Measurements from ENCODE around the gene PLN.

PLN gene

GRCh38 chr6:118542184-118542952, 5.7 kb upstream of the PLN start:
- no peak for DNase-seq

GRCh38 chr6:118544105-118544504, 4.0 kb upstream of the PLN start:
- DNase-seq: no peak

DNA sequence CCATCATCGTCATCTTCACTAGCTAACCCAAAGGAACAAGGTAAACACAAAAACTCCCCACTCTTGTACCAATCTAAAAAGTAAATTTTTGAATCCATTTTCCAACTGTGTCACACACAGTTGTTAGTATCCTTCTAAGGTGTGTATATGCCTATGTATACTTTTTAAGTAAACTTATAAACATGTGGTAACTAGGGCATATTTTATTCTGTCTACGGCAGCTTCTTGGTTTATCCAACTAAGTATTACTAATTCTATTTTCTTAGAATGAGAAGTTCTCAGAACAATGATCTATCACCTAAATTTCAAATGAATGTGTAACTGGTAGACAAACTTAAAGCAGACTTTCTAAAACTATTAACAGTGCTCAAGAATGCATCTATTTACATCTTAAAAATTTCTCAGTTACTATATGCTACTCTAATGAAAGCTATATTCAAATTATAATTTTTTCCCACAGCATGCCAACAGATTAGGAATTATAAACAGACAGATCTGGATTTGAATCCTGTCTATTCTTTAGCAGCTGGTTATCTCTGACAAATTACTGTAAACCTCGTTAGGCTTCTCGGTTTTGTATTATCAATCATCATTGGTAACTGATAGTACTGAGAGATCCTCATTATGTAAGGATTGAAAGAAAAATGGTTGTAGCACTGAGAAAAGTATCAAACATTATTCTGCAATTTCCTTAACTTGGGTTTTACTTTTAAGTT, 1.8 kb upstream of the PLN start:
- DNase-seq: no peak

GRCh38 chr6:118546880-118547218, 1.2 kb upstream of the PLN start:
- no peak for DNase-seq

DNA sequence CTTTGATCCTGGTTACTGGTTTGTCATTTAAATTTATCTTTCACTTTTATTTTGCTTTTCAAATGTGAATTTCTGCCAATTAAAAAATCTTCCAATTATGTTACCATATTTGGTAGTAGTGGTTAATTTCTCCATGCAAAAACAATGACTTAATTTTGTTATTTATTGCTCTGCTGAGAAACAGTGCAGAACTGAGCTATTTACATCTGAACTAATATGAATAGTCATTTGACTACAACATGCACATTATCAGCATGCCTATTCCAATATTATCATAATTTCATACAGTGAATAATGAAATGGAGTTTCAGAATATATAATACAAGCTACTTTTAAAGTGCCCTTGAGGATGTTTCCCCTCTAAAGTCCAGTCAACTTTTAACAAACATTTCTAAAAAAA, 517 bp downstream of the PLN start:
- DNase-seq: no peak

- DNase-seq: no peak
Observed at GRCh38 chr6:118551063-118552053, 3.3 kb downstream of the PLN start.

DNA sequence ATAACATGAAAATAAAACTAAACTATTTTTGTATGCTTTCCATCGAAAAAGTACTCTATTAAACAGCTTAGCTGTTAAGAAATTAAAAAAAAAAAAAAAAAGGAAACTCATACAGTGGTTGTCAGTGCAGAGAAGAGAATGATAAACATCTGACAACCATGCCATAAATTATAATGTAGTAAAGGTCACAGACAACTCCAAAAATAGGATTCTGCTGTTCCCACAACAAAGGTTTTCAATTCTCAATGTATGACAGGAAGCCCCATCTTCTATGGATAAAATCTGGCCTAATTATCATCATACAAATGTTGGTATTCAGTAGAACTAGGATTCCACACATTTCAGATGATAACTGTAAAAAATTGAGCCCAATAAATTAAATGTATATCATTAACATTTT, 5.0 kb downstream of the PLN start:
- no peak for DNase-seq

DNA sequence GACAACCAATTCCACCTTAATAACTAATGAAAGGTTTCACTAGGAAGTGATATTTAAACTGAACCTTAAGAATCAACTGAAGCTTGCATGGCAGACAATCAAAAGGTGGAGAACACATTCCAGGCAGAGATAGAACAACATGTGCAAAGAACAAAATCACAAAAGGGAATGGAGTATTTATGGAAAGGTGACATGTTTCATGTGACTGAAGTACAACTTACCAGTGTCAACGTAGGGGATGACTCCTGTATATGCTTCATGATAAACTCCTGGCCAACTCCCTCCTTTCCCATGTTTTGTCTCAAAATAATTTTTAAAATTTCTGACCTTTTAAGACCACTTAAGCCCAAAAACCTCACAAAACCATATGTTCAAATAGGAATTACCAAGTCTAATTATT, 6.6 kb downstream of the PLN start:
- DNase-seq: no peak

GRCh38 chr6:118558464-118559217, 10.5 kb downstream of the PLN start:
- DNase-seq: no peak

DNA sequence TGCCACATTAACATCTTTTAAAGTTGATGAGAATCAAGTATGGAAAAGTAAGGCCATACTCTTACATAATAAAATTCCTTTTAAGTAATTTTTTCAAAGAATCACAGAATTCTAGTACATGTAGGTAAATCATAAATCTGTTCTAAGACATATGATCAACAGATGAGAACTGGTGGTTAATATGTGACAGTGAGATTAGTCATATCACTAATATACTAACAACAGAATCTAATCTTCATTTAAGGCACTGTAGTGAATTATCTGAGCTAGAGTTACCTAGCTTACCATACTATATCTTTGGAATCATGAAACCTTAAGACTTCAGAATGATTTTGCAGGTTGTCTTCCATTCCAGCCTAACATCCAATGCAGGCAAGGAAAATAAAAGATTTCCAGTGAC, 11.6 kb downstream of the PLN start:
- no peak for DNase-seq

DNA sequence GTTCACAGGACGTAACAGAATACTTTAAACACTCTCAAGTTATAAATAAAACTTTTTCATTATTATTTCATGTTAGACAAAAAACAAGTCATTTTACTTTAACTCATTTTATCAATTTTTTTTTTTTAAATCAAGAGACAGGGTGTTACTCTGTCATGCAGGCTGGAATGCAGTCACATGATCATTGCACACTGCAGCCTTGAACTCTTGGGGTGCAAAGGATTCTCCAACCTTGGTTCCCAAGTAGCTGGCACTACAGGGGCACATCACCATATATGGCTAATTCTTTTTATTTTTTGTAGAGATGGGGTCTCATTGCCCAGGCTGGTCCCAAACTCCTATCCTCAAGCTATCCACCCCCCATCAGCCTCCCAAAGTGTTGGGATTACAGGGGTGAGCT, 14.2 kb downstream of the PLN start:
- no peak for DNase-seq

DNA sequence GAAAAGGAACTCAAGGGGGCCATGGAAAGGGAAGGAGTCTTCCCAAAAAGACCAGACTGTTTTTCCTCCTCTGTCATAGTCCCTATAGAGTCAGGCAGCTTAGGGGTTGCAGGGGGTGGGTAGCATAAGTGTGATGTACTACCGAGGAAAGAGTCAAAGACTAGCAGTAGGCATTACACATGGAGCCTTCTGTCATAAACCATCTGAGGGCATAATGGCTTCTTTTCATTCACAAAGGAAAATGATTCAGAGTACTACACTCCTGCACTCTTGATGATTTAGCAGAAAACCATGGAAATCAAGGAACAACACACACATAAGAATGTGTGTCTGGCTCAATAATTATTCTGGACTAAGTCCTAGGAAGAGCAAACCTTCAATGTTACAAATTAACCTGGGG, 14.9 kb downstream of the PLN start:
- no peak for DNase-seq

- no peak for DNase-seq
Observed at GRCh38 chr6:118565311-118565960, 17.3 kb downstream of the PLN start.

GRCh38 chr6:118567974-118568373, 19.9 kb downstream of the PLN start:
- DNase-seq: no peak

DNA sequence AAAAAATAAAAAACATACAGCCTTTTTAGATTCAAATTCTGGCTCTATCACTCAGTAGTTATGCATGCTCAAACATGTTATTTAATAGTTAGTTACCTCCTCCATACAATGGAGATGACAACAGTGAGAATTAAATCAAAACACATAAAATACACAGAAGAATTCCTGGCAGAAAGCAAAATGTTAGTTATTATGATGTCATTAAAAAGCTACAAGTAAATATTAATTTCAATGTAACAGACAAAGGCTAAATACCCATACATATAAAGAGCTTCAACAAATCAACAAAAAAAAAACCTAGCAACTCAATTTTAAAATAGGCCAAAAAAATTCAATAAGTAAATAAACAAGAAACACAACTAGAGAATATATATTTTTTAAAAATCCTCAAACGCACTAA, 21.4 kb downstream of the PLN start:
- DNase-seq: no peak

DNA sequence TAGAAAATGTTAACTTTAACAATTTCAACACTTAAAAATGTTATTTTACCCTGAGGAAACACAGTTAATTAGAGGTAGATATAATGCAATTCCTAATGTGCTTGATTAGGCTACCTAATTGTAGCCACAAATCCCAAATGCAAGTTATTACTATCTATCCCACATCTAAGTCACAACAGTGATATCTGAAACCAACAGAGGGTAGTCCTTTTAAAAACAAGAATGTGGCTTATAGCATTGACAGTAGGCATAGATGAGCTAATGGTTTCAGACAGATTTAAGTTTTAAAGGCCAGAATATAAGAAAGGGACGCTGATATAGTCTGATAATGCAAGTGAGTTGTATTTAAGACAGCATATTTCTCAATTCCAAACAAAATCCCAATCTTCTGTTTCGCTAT, 23.0 kb downstream of the PLN start:
- DNase-seq: no peak

- DNase-seq: no peak
Observed at GRCh38 chr6:118574051-118574865, 26.2 kb downstream of the PLN start.

GRCh38 chr6:118577972-118578371, 29.9 kb downstream of the PLN start:
- no peak for DNase-seq

DNA sequence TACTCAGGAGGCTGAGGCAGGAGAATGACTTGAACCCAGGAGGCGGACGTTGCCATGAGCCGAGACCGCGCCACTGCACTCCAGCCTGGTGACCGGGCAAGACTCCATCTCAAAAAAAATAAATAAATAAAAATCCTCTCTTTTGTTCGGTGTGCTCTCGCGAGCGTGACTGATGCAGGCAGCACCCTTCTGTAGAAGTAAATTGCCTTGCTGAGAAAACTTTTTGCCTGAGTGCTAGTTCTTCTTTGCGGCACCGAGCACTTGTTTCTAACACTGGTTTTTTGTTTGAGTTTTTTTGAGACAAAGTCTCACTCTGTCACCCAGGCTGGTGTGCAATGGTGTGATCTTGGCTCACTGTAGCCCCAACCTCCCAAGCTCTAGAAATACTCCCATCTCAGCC, 30.5 kb downstream of the PLN start:
- no peak for DNase-seq

DNA sequence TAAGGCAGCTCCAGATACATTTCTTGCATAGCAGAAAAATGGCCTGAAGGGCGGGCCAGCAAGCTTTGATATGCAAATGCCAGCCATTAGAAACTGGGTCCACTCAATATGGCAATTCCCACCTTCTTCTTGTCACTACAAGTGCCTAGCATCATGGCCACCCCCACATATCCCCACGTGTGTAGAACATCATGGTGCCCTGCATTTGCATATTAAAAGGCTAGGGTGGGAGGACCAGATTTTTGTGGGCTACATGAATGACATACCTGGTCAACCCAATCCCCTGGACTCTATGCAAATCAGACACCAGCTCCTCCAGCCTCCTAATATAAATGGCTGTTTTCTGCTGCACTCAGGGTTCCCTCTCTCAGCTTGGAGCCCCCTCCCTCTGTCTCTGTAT, 31.7 kb downstream of the PLN start:
- no peak for DNase-seq

All from activated CD8-positive, alpha-beta memory T cell treated with anti-CD3 and anti-CD28 coated beads, Interleukin-2, amount 50 U/mL, for 4 hours (primary cell).